Natural killer cell (primary cell): ENCODE measurements around the gene PWWP2A. TPM values are rescaled to one million over a fixed set of nuclear protein-coding genes. Genes with fewer than 3 reads are reported as not detected.
"Not testable (repeated sequence)": the region's sequence is repeated elsewhere in the genome, so short reads cannot be mapped to it uniquely, and the experiment has no call there.

Experiments used
- ATAC-seq, 3 donors: fragments of 150-1000 bp in 2 of 3; fragments of 200-7000 bp in 1 of 3; cut with Tn5 transposase; 1 replicate in 1 of 3; 2 replicates in 2 of 3; pipeline ENCODE4 v1.10.0; 2021; ENCODE audit warnings: mild to moderate bottlenecking in 2 of 3, moderate library complexity in 2 of 3
- DNase-seq, 2 donors: peaks; one replicate each; pipeline versions ENCODE4 v3.0.0 to v3.0.0-alpha.2; 2013 to 2021; ENCODE audit warnings: mixed read lengths in 1 of 2
- H3K27ac ChIP-seq: one replicate; pipeline ENCODE4 v1.5.1; 2013; ENCODE audit warnings: mild to moderate bottlenecking, low read length
- H3K27me3 ChIP-seq: one replicate; pipeline ENCODE4 v1.6.1; 2013; ENCODE audit warnings: low read length; ENCODE audit not compliant: control insufficient read depth, insufficient read depth
- H3K36me3 ChIP-seq: one replicate; pipeline ENCODE4 v1.6.1; 2013; ENCODE audit warnings: low read length; ENCODE audit not compliant: control insufficient read depth, insufficient read depth
- H3K4me1 ChIP-seq: one replicate; pipeline ENCODE4 v1.6.1; 2013; ENCODE audit warnings: low read length; ENCODE audit not compliant: control insufficient read depth, insufficient read depth
- H3K4me3 ChIP-seq: one replicate; pipeline ENCODE4 v1.5.1; 2013; ENCODE audit warnings: low read length
- H3K9me3 ChIP-seq: one replicate; pipeline ENCODE4 v1.6.1; 2013; ENCODE audit warnings: low read length; ENCODE audit not compliant: control insufficient read depth, insufficient read depth
- H3K27ac Mint-ChIP-seq, 2 donors: one replicate each; pipeline ENCODE4 v1.8.0; 2022; ENCODE audit warnings: mild to moderate bottlenecking in 2 of 2, mixed read lengths in 2 of 2, moderate library complexity in 1 of 2
- H3K27me3 Mint-ChIP-seq, 2 donors: one replicate each; pipeline ENCODE4 v1.8.0; 2022; ENCODE audit warnings: low read depth in 2 of 2, mixed read lengths in 2 of 2
- H3K36me3 Mint-ChIP-seq: one replicate; pipeline ENCODE4 v1.8.0; 2022; ENCODE audit warnings: mixed read lengths
- H3K4me1 Mint-ChIP-seq, 2 donors: one replicate each; pipeline ENCODE4 v1.8.0; 2022; ENCODE audit warnings: mixed read lengths in 2 of 2
- H3K4me3 Mint-ChIP-seq: one replicate; pipeline ENCODE4 v1.8.0; 2022; ENCODE audit warnings: mild to moderate bottlenecking, moderate library complexity, mixed read lengths
- H3K9me3 Mint-ChIP-seq, 2 donors: one replicate each; pipeline ENCODE4 v1.8.0; 2022; ENCODE audit warnings: mixed read lengths in 2 of 2
- CTCF ChIP-seq: fragments of 200-600 bp; IDR thresholded peaks from one replicate; pipeline ENCODE4 v1.8.0; 2022; ENCODE audit warnings: antibody characterized with exemption
- WGBS: methylation state at CpG from one replicate; pipeline ENCODE4 v1.1.7; 2013; ENCODE audit warnings: missing lambda C conversion rate; ENCODE audit not compliant: insufficient coverage; 5-methylcytosine and 5-hydroxymethylcytosine counted together
- intact Hi-C: fragments of 100-400 bp; cut with micrococcal nuclease; formaldehyde crosslinking; loops from one replicate; pipeline ENCODE4 v1.14.2; 2022
- total RNA-seq, 4 donors: library from RNA; stranded (reverse); fragments of 120-200 nt in 1 of 4; gene quantifications; one replicate each; pipeline versions ENCODE4 v1.2.3 to v1.2.4, GENCODE V29; 2013 to 2022

The PWWP2A gene
- total RNA-seq, 3 donors from 2014 or later (not counting 1 experiment from before 2014, with no cell fraction given), result 24.9 to 37.6 (median 30.2) TPM

- no peak overlapping the region for H3K4me3 Mint-ChIP-seq
- Histone ChIP-seq H3K36me3 (no peaks in the 10 kb centered on the region), H3K27me3 (no peaks in the 10 kb centered on the region), H3K4me3 (no peak overlapping the region), H3K4me1 (peaks cover 2% of the 10 kb centered on the region), H3K9me3 (no peaks in the 10 kb centered on the region), H3K27ac (no peak overlapping the region)
- H3K4me1 Mint-ChIP-seq, result no peaks in the 10 kb centered on the region
- DNase-seq (no peak), ATAC-seq (no peak)
- no peak for TF ChIP-seq CTCF
- no peaks in the 10 kb centered on the region for H3K9me3 Mint-ChIP-seq
- WGBS, result 85% methylated on average over 3 of the region's 3 CpGs
- peaks cover 0 to 5% of the 10 kb centered on the region in 2 donors for H3K27me3 Mint-ChIP-seq
- no peak overlapping the region for H3K27ac Mint-ChIP-seq
- intact Hi-C loops, result no loop called here
- H3K36me3 Mint-ChIP-seq, result no peaks in the 10 kb centered on the region
These were observed 31.1 kb upstream of the PWWP2A start for GRCh38 chr5:160150381-160150780.

DNA sequence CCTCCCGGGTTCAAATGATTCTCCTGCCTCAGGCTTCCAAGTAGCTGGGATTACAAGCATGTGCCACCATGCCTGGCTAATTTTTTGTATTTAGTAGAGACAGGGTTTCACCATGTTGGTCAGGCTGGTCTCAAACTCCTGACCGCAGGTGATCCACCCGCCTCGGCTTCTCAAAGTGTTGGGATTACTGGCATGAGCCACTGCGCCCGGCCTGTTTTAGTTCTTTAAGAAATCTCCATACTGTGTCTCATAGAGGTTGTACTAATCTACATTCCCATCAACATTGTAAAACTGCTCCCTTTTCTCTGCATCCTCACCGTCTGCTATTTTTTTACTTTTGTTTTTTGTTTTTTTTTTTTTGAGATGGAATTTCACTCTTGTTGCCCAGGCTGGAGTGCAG is 25.2 kb upstream of the PWWP2A start:
- H3K27me3 Mint-ChIP-seq, H3K4me1 Mint-ChIP-seq, intact Hi-C loops, DNase-seq, H3K9me3 ChIP-seq, H3K4me3 ChIP-seq, H3K36me3 Mint-ChIP-seq, H3K36me3 ChIP-seq, H3K27ac Mint-ChIP-seq, H3K4me1 ChIP-seq, H3K27ac ChIP-seq, H3K27me3 ChIP-seq, H3K4me3 Mint-ChIP-seq, H3K9me3 Mint-ChIP-seq, ATAC-seq: not testable (repeated sequence)
- WGBS, result 95% methylated on average over 6 of the region's 7 CpGs

- no peaks in the 10 kb centered on the region for H3K27me3 Mint-ChIP-seq
- H3K9me3 Mint-ChIP-seq, result no peaks in the 10 kb centered on the region
- no peak overlapping the region for H3K27ac ChIP-seq
- no peaks in the 10 kb centered on the region for H3K4me1 Mint-ChIP-seq
- no peak for TF ChIP-seq CTCF
- H3K9me3 ChIP-seq, result no peaks in the 10 kb centered on the region
- intact Hi-C loops, result no loop called here
- no peak overlapping the region for H3K4me3 ChIP-seq
- H3K27me3 ChIP-seq, result no peaks in the 10 kb centered on the region
- no peak overlapping the region for H3K27ac Mint-ChIP-seq
- no peaks in the 10 kb centered on the region for H3K4me1 ChIP-seq
- no peak overlapping the region for H3K4me3 Mint-ChIP-seq
- H3K36me3 ChIP-seq, result no peaks in the 10 kb centered on the region
- ATAC-seq, result no peak
- no peak for DNase-seq
- H3K36me3 Mint-ChIP-seq, result no peaks in the 10 kb centered on the region
- WGBS, result 80% methylated on average over 1 of the region's 1 CpG
These were observed 15.1 kb upstream of the PWWP2A start for GRCh38 chr5:160134332-160134731.

DNA sequence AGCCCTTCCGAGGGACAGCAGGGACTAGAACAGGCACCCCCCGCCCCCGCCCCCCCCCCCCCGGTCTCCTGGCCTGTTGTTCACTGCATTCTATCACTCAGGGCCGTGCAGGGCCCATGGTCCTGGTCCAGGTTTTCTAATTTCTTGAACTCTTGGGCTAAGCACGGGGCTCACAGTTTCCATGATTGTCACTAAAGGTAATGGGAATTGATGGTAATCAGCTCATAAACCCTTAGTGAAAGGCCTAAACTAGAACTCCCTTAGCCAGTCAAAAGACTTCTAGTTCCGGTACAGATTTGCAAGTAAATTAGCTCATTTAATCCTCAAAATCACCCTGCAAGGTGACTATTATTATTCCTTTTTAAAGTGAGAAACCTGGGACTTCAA is 14.7 kb upstream of the PWWP2A start:
- 83% methylated on average over 2 of the region's 7 CpGs for WGBS
- DNase-seq (no peak), ATAC-seq (no peak)
- no peaks in the 10 kb centered on the region for H3K27me3 ChIP-seq
- no peaks in the 10 kb centered on the region for H3K4me1 ChIP-seq
- intact Hi-C loops, result no loop called here
- Mint-ChIP-seq H3K36me3 (no peaks in the 10 kb centered on the region), H3K4me3 (no peak overlapping the region), H3K9me3 (no peaks in the 10 kb centered on the region), H3K27ac (no peak overlapping the region), H3K27me3 (no peaks in the 10 kb centered on the region), H3K4me1 (no peaks in the 10 kb centered on the region)
- H3K36me3 ChIP-seq, result no peaks in the 10 kb centered on the region
- H3K4me3 ChIP-seq, result no peak overlapping the region
- H3K9me3 ChIP-seq, result no peaks in the 10 kb centered on the region
- H3K27ac ChIP-seq, result no peak overlapping the region
- TF ChIP-seq CTCF, result no peak
